OCI-LY3 (cell line): ENCODE measurements around the gene GLI2.

ENCODE experiments used
- EZH2phosphoT487 ChIP-seq: fragments of 200-600 bp; shearing (Covaris generic); IDR thresholded peaks from 2 replicates; pipeline ENCODE4 v1.6.1; 2018; ENCODE audit warnings: antibody characterized with exemption, mixed run types, low read depth
- TF ChIP-seq, protein P1 (sequence below): fragments of 200-600, 300-600 bp; sonication (generic); IDR thresholded peaks from 2 replicates; pipeline ENCODE4 v1.5.1; 2014; ENCODE audit warnings: antibody characterized with exemption, low read length, low read depth

DNA sequence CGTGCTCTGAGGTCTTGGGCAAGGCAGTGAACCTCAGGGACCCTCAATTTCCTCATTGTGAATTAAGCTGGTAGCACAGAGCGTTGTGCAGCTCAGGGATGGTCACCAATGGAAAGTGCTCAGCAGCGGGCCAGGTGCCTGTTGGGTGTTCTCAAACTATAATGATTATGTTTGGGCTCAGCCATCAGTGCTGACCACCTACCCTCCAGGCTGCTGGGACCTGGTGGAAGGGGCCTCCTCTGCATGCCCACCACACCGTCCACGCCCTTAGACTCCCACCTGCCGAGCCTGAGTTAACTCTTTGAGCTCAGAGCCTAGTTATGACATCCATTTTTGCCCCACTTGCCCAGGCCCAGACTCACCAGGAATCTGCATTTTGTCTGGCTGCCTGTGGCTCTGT is 35.0 kb downstream of the GLI2 start:
- TF ChIP-seq, protein P1, sequence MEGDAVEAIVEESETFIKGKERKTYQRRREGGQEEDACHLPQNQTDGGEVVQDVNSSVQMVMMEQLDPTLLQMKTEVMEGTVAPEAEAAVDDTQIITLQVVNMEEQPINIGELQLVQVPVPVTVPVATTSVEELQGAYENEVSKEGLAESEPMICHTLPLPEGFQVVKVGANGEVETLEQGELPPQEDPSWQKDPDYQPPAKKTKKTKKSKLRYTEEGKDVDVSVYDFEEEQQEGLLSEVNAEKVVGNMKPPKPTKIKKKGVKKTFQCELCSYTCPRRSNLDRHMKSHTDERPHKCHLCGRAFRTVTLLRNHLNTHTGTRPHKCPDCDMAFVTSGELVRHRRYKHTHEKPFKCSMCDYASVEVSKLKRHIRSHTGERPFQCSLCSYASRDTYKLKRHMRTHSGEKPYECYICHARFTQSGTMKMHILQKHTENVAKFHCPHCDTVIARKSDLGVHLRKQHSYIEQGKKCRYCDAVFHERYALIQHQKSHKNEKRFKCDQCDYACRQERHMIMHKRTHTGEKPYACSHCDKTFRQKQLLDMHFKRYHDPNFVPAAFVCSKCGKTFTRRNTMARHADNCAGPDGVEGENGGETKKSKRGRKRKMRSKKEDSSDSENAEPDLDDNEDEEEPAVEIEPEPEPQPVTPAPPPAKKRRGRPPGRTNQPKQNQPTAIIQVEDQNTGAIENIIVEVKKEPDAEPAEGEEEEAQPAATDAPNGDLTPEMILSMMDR, result no peak
- no peak for TF ChIP-seq EZH2phosphoT487
